AG10803 (cell line): ENCODE data around the gene PMM1.

Source experiments
- DNase-seq: peaks from one replicate; pipeline ENCODE4 v3.0.0; 2010; ENCODE audit warnings: low read depth
- H3K4me3 ChIP-seq: 2 replicates; pipeline ENCODE4 v1.5.1; 2011; ENCODE audit warnings: mild to moderate bottlenecking, low read length, control low read depth
- TF ChIP-seq, protein P1 (sequence below): conservative IDR thresholded peaks from 2 replicates; pipeline ENCODE4 v1.5.1; 2011; ENCODE audit warnings: mild to moderate bottlenecking, low read length, control low read depth, inconsistent platforms

The PMM1 gene

DNA sequence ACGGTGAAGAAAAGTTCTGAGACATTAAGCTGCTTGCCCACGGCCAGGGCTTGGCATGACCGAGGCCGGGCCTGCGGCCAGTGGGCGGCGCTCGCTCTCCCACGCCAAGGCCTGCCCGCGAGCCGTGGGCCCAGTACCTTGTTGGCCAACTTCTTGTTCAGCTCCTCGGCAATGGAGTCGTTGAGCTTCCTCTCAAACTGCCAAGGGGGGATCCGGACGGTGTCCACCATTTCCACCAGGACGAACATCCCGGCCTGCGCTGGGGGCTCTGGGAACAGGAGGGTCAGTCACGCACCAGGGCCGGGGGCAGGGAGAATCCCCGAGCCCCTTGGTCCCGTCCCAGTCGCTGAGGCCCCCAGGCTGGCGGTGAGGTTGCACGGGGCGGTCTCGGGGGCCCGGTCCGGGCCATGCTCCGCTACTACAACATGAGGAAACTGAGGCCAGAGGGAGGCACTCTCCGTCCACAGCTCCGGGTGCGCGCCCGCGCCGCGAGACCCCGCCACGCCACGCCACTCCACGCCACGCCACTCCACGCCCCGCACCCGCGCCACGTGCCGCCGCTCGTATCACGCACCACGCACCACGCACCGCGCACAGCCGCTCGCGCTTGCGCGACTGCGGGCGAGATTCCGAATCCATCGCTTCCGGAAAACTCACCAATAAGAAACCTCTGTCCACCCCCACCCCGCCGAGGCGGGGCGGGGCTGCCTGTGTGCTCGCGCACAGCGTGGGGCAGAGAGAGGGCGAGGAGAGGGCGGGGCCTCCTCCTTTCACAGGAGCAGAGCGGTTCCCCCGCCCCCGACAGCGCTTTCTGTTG is 45.6 kb downstream of the PMM1 start, which contains the start of gene POLR3H:
Gene POLR3H (minus strand): TSS at position 617 of the 817 bp plus-strand sequence. CDS start 369 bp downstream, at position 248.
- TF ChIP-seq, protein P1, sequence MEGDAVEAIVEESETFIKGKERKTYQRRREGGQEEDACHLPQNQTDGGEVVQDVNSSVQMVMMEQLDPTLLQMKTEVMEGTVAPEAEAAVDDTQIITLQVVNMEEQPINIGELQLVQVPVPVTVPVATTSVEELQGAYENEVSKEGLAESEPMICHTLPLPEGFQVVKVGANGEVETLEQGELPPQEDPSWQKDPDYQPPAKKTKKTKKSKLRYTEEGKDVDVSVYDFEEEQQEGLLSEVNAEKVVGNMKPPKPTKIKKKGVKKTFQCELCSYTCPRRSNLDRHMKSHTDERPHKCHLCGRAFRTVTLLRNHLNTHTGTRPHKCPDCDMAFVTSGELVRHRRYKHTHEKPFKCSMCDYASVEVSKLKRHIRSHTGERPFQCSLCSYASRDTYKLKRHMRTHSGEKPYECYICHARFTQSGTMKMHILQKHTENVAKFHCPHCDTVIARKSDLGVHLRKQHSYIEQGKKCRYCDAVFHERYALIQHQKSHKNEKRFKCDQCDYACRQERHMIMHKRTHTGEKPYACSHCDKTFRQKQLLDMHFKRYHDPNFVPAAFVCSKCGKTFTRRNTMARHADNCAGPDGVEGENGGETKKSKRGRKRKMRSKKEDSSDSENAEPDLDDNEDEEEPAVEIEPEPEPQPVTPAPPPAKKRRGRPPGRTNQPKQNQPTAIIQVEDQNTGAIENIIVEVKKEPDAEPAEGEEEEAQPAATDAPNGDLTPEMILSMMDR, result peak; percentile 54
- DNase-seq, result peak; percentile 97
- peak within 1 kb of the TSS; percentile 71 for H3K4me3 ChIP-seq

DNA sequence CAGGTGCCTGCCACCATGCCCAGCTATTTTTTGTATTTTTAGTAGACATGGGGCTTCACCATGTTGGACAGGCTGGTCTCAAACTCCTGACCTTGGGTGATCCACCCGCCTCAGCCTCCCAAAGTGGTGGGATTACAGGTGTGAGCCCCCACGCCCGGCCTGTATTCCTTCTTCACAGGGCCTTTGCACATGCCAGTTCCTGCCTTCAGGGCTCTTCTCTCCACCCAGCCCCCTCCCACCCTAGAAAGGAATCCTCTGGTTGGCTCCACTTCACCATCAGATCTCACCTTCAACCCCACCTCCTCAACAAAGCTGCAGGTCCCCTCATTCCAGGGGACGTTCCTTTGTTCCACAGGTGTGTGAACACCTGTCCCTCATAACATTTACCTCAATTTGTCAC is 47.4 kb downstream of the PMM1 start:
- no peak for DNase-seq
- H3K4me3 ChIP-seq, result no peak overlapping the region
- TF ChIP-seq, protein P1, result no peak

DNA sequence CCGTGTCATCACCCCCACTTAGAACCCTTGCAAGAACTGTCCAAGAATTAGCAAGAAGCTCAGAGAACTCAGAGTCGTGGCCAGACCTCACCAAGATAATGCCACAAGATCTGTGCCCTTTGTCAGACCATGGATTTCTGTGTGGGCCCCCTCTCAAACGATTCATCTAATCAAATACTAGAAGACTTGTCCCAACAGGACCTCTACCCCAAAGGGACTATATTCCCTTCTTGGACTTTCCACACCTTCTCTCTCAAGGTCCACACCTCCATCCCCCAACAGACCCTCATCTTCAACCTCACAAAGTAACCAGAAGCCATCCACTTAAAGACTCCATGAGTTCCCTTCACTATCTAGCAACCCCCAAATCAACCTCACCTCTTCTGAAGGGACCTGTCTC is 48.2 kb downstream of the PMM1 start:
- H3K4me3 ChIP-seq, result no peak overlapping the region
- TF ChIP-seq, protein P1, result no peak
- DNase-seq, result no peak

DNA sequence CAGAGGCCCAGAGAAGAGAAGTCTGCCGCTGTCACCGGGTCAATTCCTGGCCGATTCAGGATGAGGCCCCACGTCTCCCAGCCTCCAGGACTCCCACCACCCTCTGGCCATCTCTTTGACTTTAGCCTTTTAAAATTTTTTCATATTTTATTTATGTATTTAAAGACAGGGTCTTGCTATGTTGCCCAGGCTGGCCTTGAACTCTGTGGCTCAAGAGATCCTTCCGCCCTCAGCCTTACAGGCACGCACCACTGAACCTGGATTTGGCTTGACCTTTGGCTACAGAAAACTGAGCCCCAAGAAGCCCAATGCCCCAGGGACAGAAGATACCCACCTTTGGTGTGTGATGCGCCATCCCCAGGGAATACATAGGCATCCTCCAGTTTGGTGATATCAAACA is 49.3 kb downstream of the PMM1 start:
- no peak overlapping the region for H3K4me3 ChIP-seq
- TF ChIP-seq, protein P1, result no peak
- no peak for DNase-seq

DNA sequence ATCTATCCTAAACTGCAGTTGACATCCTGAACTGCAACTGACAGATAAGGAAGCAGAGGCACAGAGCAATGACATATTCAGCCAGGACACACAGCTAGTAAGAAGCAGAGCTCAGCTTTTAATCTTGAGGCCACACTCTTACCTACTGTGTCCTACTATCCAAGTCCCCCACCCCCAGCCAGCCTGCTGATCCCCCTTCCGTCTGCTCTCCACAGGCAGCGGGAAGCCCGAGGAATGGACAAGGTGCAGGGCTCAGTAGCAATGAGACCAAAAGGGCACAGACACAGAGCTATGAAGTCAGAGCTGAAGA is 49.7 kb downstream of the PMM1 start:
- no peak for DNase-seq
- H3K4me3 ChIP-seq, result no peak overlapping the region
- TF ChIP-seq, protein P1, result no peak

DNA sequence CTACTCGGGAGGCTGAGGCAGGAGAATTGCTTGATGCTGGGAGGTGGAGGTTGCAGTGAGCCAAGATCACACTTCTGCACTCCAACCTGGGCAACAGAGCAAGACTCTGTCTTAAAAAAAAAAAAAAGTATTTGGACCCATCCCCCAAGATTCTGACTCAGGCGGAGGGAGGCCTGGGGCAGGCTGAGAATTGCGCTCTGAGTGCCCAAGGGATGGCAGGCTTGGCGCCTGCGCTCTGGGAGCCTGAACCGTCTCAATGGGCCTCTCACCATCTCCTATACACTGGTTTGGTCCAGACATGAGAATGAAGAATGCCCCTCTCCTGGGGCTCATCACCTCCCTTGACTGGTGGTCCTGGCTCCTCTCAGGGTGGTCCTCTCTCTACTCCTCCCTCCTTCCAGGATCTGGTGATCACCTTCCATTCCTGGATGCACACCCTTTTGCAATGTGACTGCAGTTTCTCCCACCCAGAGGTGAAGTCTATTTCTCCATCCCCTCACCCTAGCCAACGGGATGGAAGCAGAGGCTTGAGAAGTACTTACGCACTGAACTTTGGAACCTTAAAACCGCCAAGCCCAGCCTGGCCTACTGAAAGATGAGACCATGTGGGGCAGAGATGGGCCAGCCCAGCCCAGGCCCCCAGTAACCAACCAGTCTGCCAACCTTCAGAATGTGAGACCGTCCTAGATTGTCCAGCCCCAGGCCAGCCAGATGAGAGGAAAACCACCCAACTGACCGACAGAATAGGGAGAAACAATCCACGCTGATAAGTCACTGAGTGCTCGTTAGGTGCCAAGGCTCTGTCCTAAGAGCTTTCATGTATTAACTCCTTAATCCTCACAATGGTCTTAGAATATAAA is 50.3 kb downstream of the PMM1 start:
- no peak overlapping the region for H3K4me3 ChIP-seq
- peak; percentile 65 for DNase-seq
- TF ChIP-seq, protein P1, result no peak
